Stomach (tissue), 9 donors: ENCODE results near the gene FGR. TPM values are rescaled to one million over a fixed set of nuclear protein-coding genes. Genes with fewer than 3 reads are reported as not detected.
A peak's percentile ranks its signal among the peaks of the same experiment; 100 is the strongest.

ENCODE experiments used
- DNase-seq, 2 donors: peaks; one replicate each; pipeline versions ENCODE4 v3.0.0 to v3.0.0-alpha.2; 2013 to 2019
- H3K27ac ChIP-seq, 5 donors: fragments of 200-600 bp in 4 of 5; sonication (generic) in 4 of 5; one replicate each; pipeline ENCODE4 v1.5.1; 2013 to 2019; ENCODE audit warnings: mild to moderate bottlenecking in 1 of 5, moderate library complexity in 1 of 5
- H3K27me3 ChIP-seq, 3 donors: fragments of 200-600 bp; sonication (generic); one replicate each; pipeline ENCODE4 v1.5.1; 2017 to 2019; ENCODE audit warnings: mixed run types in 1 of 3
- H3K36me3 ChIP-seq, 4 donors: fragments of 200-600 bp; sonication (generic); 1 replicate in 3 of 4; 2 replicates in 1 of 4; pipeline ENCODE4 v1.5.1; 2016 to 2019
- H3K4me1 ChIP-seq, 4 donors: fragments of 200-600 bp; sonication (generic); one replicate each; pipeline ENCODE4 v1.5.1; 2016 to 2019
- H3K4me3 ChIP-seq, 4 donors: fragments of 200-600 bp; sonication (generic) in 3 of 4; one replicate each; pipeline ENCODE4 v1.5.1; 2016 to 2019; ENCODE audit warnings: mild to moderate bottlenecking in 1 of 4
- H3K9me3 ChIP-seq, 4 donors: fragments of 200-600 bp; sonication (generic); one replicate each; pipeline ENCODE4 v1.5.1; 2016 to 2019
- EP300 ChIP-seq: sonication (generic); formaldehyde crosslinking; IDR thresholded peaks from one replicate; pipeline ENCODE4 v1.6.1; 2017; ENCODE audit warnings: antibody characterized with exemption
- POLR2A ChIP-seq, 4 donors: fragments of 450-650 bp; IDR thresholded peaks; one replicate each; pipeline ENCODE4 v1.6.1; 2016; ENCODE audit warnings: antibody characterized with exemption in 4 of 4, control low read depth in 2 of 4, mild to moderate bottlenecking in 1 of 4, moderate library complexity in 1 of 4
- POLR2AphosphoS5 ChIP-seq, 3 donors: sonication (generic); formaldehyde crosslinking; IDR thresholded peaks; one replicate each; pipeline ENCODE4 v1.6.1; 2016; ENCODE audit warnings: antibody characterized with exemption in 3 of 3
- WGBS, 5 donors: extraction: QIAGEN DNeasy Blood & Tissue Kit in 3 of 5; methylation state at CpG; one replicate each; pipeline versions ENCODE4 v1.1.5 to v1.1.7; 2013 to 2018; 5-methylcytosine and 5-hydroxymethylcytosine counted together
- intact Hi-C: fragments of 100-400 bp; cut with DNase I; formaldehyde crosslinking; loops from one replicate; pipeline ENCODE4 v1.15.1; 2023; ENCODE audit warnings: low total_unique reads
- polyA plus RNA-seq, 3 donors: library from polyadenylated mRNA; stranded (reverse); fragments of 200-250 nt; gene quantifications; one replicate each; pipeline ENCODE4 v1.2.3, GENCODE V29; 2013
- total RNA-seq, 5 donors: library from RNA; depleted of rRNA; stranded (reverse); fragments of >200 nt; gene quantifications; one replicate each; pipeline versions ENCODE4 v1.1.0 to v1.2.3, GENCODE V29; 2014 to 2016
- TF ChIP-seq, protein P1 (sequence below), 7 experiments: fragments of 450-650 bp in 4 of 7; fragments of 200-600 bp in 3 of 7; sonication (generic) in 3 of 7; IDR thresholded peaks; one replicate each; pipeline ENCODE4 v1.5.1; 2016 to 2019; ENCODE audit warnings: antibody characterized with exemption in 7 of 7, control low read depth in 2 of 7, mild to moderate bottlenecking in 1 of 7
- donor health status: healthy with polysubstance abuse.
- donor health status: Bipolar disorder and iron deficiency.
- donor health status: healthy.

FGR gene
- total and polyA plus RNA-seq, 8 donors = 3.1 to 9.9 (median 6.8) TPM; not detected in 2

DNA sequence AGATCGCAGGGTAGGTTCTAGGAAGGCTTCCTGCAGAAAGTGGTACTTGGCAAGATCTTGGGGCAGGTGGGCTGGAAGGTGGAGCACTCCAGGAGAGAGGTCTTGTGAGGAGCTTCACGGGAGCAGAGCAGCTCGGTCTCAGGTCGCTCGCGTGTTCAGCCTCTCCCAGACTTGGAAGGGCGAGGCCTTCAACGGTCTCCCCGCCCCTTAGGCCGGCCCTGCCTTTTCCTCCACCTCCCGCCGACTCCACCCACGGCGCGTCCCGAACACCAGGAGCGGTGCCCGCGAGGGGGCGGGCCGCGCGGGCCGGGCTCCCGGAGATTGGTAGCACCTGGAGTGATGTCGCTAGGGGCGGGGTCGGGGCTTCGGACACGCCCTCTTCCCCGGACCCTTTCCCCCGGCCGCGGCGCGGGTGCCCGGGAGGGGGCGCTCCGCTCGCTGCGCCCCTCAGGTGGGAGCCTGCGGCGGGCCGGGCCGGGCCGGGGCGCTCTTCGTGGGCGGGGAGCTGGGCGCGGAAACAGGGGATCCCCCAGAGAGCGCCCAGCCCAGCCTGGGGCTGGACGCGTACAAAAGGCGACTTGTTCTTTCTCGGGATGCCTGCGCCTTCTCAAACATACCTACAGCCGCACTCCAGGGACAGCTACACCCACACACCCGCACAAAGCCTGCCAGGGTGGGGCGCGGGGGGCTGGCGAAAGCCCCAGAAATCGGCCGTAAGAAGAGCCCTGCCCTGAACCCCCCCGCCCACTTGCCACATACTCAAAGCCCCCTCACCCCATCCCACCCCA lies 66.5 kb downstream of the FGR start:
- Histone ChIP-seq H3K4me3 (peak overlapping the region; percentile 35 to 41 (median 38)), H3K9me3 (no peaks in the 10 kb centered on the region), H3K4me1 (peaks cover 99 to 100% (median 100%) of the 10 kb centered on the region in 4 donors), H3K36me3 (no peaks in the 10 kb centered on the region), H3K27ac (peak overlapping the region; percentile 83 to 97 (median 95)), H3K27me3 (no peaks in the 10 kb centered on the region)
- intact Hi-C loops = no loop called here
- 1 to 8% (median 2%) methylated on average over 16 to 65 of the region's 65 CpGs for WGBS, 5 donors
- peak; percentile 98 for DNase-seq
- TF ChIP-seq POLR2AphosphoS5 (IDR thresholded peaks at IDR 0.05) (peak; percentile 76 to 92 (median 86)), POLR2A (IDR thresholded peaks at IDR 0.05) (peak in 2 of 4 donors; percentile 48 to 59), EP300 (no peak)
- TF ChIP-seq, protein P1, sequence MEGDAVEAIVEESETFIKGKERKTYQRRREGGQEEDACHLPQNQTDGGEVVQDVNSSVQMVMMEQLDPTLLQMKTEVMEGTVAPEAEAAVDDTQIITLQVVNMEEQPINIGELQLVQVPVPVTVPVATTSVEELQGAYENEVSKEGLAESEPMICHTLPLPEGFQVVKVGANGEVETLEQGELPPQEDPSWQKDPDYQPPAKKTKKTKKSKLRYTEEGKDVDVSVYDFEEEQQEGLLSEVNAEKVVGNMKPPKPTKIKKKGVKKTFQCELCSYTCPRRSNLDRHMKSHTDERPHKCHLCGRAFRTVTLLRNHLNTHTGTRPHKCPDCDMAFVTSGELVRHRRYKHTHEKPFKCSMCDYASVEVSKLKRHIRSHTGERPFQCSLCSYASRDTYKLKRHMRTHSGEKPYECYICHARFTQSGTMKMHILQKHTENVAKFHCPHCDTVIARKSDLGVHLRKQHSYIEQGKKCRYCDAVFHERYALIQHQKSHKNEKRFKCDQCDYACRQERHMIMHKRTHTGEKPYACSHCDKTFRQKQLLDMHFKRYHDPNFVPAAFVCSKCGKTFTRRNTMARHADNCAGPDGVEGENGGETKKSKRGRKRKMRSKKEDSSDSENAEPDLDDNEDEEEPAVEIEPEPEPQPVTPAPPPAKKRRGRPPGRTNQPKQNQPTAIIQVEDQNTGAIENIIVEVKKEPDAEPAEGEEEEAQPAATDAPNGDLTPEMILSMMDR (IDR thresholded peaks at IDR 0.05) = peak in 5 of 7 experiments; percentile 31 to 95 (median 75)

DNA sequence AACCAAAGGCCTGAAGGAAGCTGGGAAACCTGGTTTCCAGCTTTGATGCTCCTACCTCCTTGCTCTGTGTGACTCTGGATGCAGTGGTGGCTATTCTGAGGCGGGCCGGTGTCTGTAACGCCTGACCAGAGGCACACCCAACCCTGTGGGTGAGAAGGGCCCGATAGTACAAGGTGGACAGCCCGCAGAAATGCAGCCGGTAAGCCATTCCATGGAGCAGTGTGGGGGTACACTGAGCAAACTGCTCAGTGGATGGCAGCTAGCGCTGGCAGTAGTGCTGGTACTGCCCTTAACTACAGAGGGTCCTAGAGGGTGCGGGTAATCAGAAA lies 67.0 kb downstream of the FGR start:
- TF ChIP-seq POLR2A (IDR thresholded peaks at IDR 0.05) (no peak), EP300 (no peak), POLR2AphosphoS5 (IDR thresholded peaks at IDR 0.05) (no peak)
- TF ChIP-seq, protein P1 (IDR thresholded peaks at IDR 0.05) = no peak
- intact Hi-C loops = no loop called here
- H3K4me3 ChIP-seq = peak overlapping the region; percentile 35 to 41 (median 38)
- H3K27me3 ChIP-seq = no peaks in the 10 kb centered on the region
- no peaks in the 10 kb centered on the region for H3K36me3 ChIP-seq
- no peaks in the 10 kb centered on the region for H3K9me3 ChIP-seq
- WGBS, 5 donors = 39 to 78% (median 54%) methylated on average over 6 to 8 of the region's 8 CpGs
- H3K27ac ChIP-seq = peak overlapping the region; percentile 57 to 97 (median 95)
- peaks cover 99 to 100% (median 100%) of the 10 kb centered on the region in 4 donors for H3K4me1 ChIP-seq
- DNase-seq = no peak

DNA sequence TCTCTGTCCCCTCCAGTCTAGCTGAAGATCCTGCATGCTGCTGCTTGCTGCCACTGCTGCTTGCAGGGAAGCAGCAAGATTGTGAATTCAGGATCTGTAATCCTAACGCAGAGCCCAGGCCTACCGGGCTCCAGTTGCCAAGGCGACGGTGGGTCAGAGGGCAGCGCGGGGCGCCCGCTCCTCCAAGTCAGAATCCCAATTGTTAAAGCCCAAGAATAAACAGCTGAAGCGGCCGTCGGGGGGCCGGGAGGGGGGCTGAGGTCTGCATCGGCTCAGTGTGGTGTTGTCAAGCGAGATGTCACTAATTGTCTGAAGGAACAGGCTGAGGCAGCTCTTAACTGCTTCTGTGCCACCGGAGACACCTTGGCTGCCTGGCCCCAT lies 67.8 kb downstream of the FGR start:
- peak overlapping the region; percentile 57 to 97 (median 95) for H3K27ac ChIP-seq
- DNase-seq = peak in 1 of 2 donors; percentile 55
- no peak overlapping the region for H3K4me3 ChIP-seq
- no peaks in the 10 kb centered on the region for H3K27me3 ChIP-seq
- TF ChIP-seq POLR2AphosphoS5 (IDR thresholded peaks at IDR 0.05) (no peak), EP300 (no peak), POLR2A (IDR thresholded peaks at IDR 0.05) (no peak)
- TF ChIP-seq, protein P1 (IDR thresholded peaks at IDR 0.05) = no peak
- peaks cover 99 to 100% (median 100%) of the 10 kb centered on the region in 4 donors for H3K4me1 ChIP-seq
- WGBS, 5 donors = 49 to 74% (median 62%) methylated on average over 15 of the region's 15 CpGs
- no peaks in the 10 kb centered on the region for H3K9me3 ChIP-seq
- H3K36me3 ChIP-seq = no peaks in the 10 kb centered on the region
- intact Hi-C loops = no loop called here

DNA sequence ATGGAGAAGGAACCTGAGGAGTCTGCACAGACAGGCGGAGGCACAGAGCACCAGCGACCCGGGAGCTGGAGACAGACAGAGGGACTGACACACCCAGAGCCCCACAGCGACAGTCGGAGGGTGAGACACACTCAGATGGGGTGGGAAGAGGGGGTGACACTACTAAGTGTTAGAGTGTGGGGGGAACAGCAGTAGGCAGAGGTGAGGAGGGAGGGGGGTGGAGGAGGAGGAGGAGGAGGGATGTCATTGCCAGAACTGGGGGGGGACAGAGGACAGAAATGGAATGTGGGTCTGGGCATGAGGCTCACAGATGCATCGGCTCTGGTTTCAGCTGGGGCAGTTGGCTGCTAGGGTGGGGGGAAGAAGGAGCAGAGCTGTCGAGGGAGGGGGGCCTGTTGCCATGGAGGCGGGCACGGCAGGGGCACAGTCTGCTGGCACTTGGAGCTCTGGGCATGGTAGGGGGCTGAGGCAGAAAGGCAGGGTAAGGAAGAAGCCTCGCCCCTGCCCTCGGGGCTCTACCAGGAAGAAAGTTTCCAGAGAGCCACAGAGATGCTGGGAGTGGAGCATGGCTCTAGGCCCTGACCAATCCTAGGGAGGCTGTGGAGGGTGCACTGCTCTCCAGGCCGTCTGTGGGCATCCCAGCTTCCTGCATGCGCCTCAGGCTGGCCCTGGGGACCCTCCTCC lies 68.4 kb downstream of the FGR start:
- no peaks in the 10 kb centered on the region for H3K36me3 ChIP-seq
- H3K27ac ChIP-seq = peak overlapping the region; percentile 15 to 97 (median 95)
- H3K4me3 ChIP-seq = no peak overlapping the region
- peaks cover 99 to 100% (median 100%) of the 10 kb centered on the region in 4 donors for H3K4me1 ChIP-seq
- H3K9me3 ChIP-seq = no peaks in the 10 kb centered on the region
- WGBS, 5 donors = 59 to 78% (median 71%) methylated on average over 12 to 13 of the region's 13 CpGs
- TF ChIP-seq EP300 (no peak), POLR2AphosphoS5 (IDR thresholded peaks at IDR 0.05) (no peak), POLR2A (IDR thresholded peaks at IDR 0.05) (no peak)
- TF ChIP-seq, protein P1 (IDR thresholded peaks at IDR 0.05) = no peak
- no peaks in the 10 kb centered on the region for H3K27me3 ChIP-seq
- intact Hi-C loops = no loop called here
- peak in 1 of 2 donors; percentile 44 for DNase-seq
